ENCODE results near the gene MRPL40.

The MRPL40 gene

GRCh38 chr22:19482297-19482696, 50.0 kb downstream of the MRPL40 start:
- DNase-seq (ENCODE audit: low read depth), result no peak

DNA sequence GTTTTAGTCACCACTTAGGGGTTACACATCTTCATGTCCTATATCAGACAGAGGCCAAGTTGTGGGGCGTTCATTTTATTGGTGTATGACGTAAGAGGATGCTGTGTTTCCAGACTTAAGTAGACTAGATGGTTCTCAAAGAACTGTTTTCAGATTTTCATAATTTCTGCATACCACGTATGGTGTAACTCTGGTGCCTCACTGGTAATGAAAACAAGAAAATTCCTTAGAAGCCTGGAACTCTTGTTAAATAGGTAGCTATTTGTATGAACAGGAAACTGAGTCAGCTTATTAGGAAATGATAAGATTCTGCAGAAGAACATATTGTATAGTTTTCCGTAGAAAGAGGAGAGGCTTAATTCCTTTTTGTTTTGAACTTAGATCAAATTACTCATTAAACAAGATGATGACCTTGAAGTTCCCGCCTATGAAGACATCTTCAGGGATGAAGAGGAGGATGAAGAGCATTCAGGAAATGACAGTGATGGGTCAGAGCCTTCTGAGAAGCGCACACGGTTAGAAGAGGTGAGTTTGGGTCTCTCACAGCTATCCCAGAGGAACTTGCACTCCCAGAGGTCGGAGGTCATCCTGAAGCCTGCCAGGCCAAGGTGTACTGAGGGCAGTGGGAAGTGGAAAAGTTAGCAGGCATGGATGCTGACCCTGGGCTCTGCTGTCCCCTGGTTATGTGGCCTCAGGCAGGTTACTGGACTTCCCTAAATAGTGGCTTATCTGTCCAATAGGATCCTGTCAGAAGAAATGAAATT, 51.3 kb downstream of the MRPL40 start:
- no peak for DNase-seq (ENCODE audit: low read depth)
